B cell (primary cell): ENCODE data around the gene THRAP3. TPM values are rescaled to one million over a fixed set of nuclear protein-coding genes. Genes with fewer than 3 reads are reported as not detected.

ENCODE experiments used
- ATAC-seq: fragments of 200-7000 bp; cut with Tn5 transposase; one replicate; pipeline ENCODE4 v1.10.0; 2021; ENCODE audit warnings: low read depth, mild to moderate bottlenecking, moderate number of reproducible peaks, moderate library complexity
- CTCF ChIA-PET: fragments of 350-600 bp; sonication (Branson Sonifier 250); formaldehyde crosslinking; loops from one replicate; lab custom pipeline; 2021; ENCODE audit warnings: antibody characterized with exemption, inconsistent platforms; lab: Charles Lee
- POLR2A ChIA-PET: fragments of 350-600 bp; sonication (Branson Sonifier 250); formaldehyde crosslinking; loops from one replicate; lab custom pipeline; 2021; ENCODE audit warnings: antibody characterized with exemption; lab: Charles Lee
- DNase-seq: peaks from one replicate; pipeline ENCODE4 v3.0.0; 2013
- H2AFZ ChIP-seq: 2 replicates; pipeline ENCODE4 v1.6.1; 2012; ENCODE audit warnings: mild to moderate bottlenecking, low read depth, low read length; ENCODE audit not compliant: insufficient read depth, poor library complexity, severe bottlenecking
- H3K27ac ChIP-seq, 2 donors: 1 replicate in 1 of 2; 2 replicates in 1 of 2; pipeline ENCODE4 v1.5.1; 2012 to 2013; ENCODE audit warnings: low read length in 2 of 2, mild to moderate bottlenecking in 2 of 2, moderate library complexity in 1 of 2
- H3K27me3 ChIP-seq, 4 experiments: fragments of 200-600 bp in 1 of 4; sonication (generic) in 1 of 4; replicated peaks in 1 of 4; 1 replicate in 2 of 4; 2 replicates in 2 of 4; pipeline versions ENCODE4 v1.6.1 to v1.7.0; 2013 to 2016; ENCODE audit warnings: low read length in 3 of 4, mild to moderate bottlenecking in 2 of 4, mixed read lengths in 1 of 4, moderate library complexity in 1 of 4; ENCODE audit not compliant: insufficient read depth in 4 of 4, control insufficient read depth in 3 of 4; ENCODE audit errors: control extremely low read depth in 1 of 4
- H3K36me3 ChIP-seq, 2 experiments: replicated peaks in 1 of 2; 1 replicate in 1 of 2; 2 replicates in 1 of 2; pipeline versions ENCODE4 v1.6.1 to v1.7.1; 2013; ENCODE audit warnings: low read length in 1 of 2; ENCODE audit not compliant: insufficient read depth in 2 of 2, control insufficient read depth in 1 of 2; ENCODE audit errors: control extremely low read depth in 1 of 2, extremely low read depth in 1 of 2
- H3K4me1 ChIP-seq, 2 donors: fragments of 200-600 bp in 1 of 2; sonication (generic) in 1 of 2; 1 replicate in 1 of 2; 2 replicates in 1 of 2; pipeline versions ENCODE4 v1.5.1 to v1.6.1; 2013 to 2017; ENCODE audit warnings: low read length in 2 of 2; ENCODE audit not compliant: control insufficient read depth in 2 of 2, insufficient read depth in 2 of 2
- H3K4me2 ChIP-seq: replicated peaks from 2 replicates; pipeline ENCODE3; 2012; ENCODE audit warnings: mild to moderate bottlenecking, low read depth, low read length; ENCODE audit not compliant: poor library complexity, severe bottlenecking
- H3K4me3 ChIP-seq, 5 experiments: fragments of 200-600 bp in 1 of 5; sonication (generic) in 1 of 5; 1 replicate in 3 of 5; 2 replicates in 2 of 5; pipeline versions ENCODE4 v1.5.1 to v1.7.0; 2011 to 2016; ENCODE audit warnings: low read length in 4 of 5, mild to moderate bottlenecking in 4 of 5, low read depth in 2 of 5, control low read depth in 1 of 5, moderate library complexity in 1 of 5; ENCODE audit not compliant: insufficient read depth in 1 of 5; ENCODE audit errors: control extremely low read depth in 1 of 5, extremely low read depth in 1 of 5
- H3K79me2 ChIP-seq: fragments of 200-600 bp; sonication (generic); one replicate; pipeline ENCODE4 v1.6.0; 2016; ENCODE audit warnings: low read length; ENCODE audit not compliant: control insufficient read depth, insufficient read depth
- H3K9ac ChIP-seq: fragments of 200-600 bp; sonication (generic); 2 replicates; pipeline ENCODE4 v1.6.1; 2017; ENCODE audit warnings: mild to moderate bottlenecking, low read length, moderate library complexity
- H3K9me3 ChIP-seq, 3 donors: one replicate each; pipeline versions ENCODE4 v1.6.1 to v1.7.1; 2013; ENCODE audit warnings: low read length in 2 of 3; ENCODE audit not compliant: control insufficient read depth in 2 of 3, insufficient read depth in 1 of 3; ENCODE audit errors: control extremely low read depth in 1 of 3
- H4K20me1 ChIP-seq: 2 replicates; pipeline ENCODE4 v1.6.0; 2012; ENCODE audit warnings: mild to moderate bottlenecking, low read length; ENCODE audit not compliant: insufficient read depth, control insufficient read depth, poor library complexity, severe bottlenecking
- H3K27ac Mint-ChIP-seq: one replicate; pipeline ENCODE4 v1.8.0; 2021; ENCODE audit warnings: mixed read lengths
- H3K27me3 Mint-ChIP-seq: one replicate; pipeline ENCODE4 v1.8.0; 2021; ENCODE audit warnings: mixed read lengths
- H3K4me1 Mint-ChIP-seq: one replicate; pipeline ENCODE4 v1.8.0; 2021; ENCODE audit warnings: mixed read lengths
- H3K4me3 Mint-ChIP-seq: one replicate; pipeline ENCODE4 v1.8.0; 2021; ENCODE audit warnings: mixed read lengths
- H3K9me3 Mint-ChIP-seq: one replicate; pipeline ENCODE4 v1.8.0; 2022; ENCODE audit warnings: mixed read lengths; ENCODE audit not compliant: insufficient read depth
- EZH2 ChIP-seq: IDR thresholded peaks from 2 replicates; pipeline ENCODE4 v1.6.1; 2012; ENCODE audit warnings: borderline replicate concordance, low read depth, mild to moderate bottlenecking, moderate library complexity, low read length; ENCODE audit not compliant: insufficient read depth, poor library complexity, severe bottlenecking
- WGBS: methylation state at CpG from one replicate; pipeline ENCODE4 v1.1.5; 2013; ENCODE audit warnings: missing lambda C conversion rate; ENCODE audit not compliant: insufficient coverage; 5-methylcytosine and 5-hydroxymethylcytosine counted together
- intact Hi-C: fragments of 100-400 bp; cut with micrococcal nuclease; formaldehyde crosslinking; loops from one replicate; pipeline ENCODE4 v1.10.0; 2022
- polyA plus RNA-seq: library from polyadenylated mRNA; depleted of rRNA; stranded (reverse); fragments of >200 nt; gene quantifications from 2 replicates; pipeline ENCODE4 v1.2.3, GENCODE V29; 2012
- total RNA-seq, 2 donors: library from RNA; stranded (reverse); fragments of 120-200 nt in 1 of 2; gene quantifications; 1 replicate in 1 of 2; 2 replicates in 1 of 2; pipeline versions ENCODE4 v1.2.3 to v1.2.4, GENCODE V29; 2013 to 2022
- TF ChIP-seq, protein P1 (sequence below): fragments of 200-600 bp; IDR thresholded peaks from one replicate; pipeline ENCODE4 v1.8.0; 2022; ENCODE audit warnings: antibody characterized with exemption, mild to moderate bottlenecking

Gene THRAP3
- total and polyA plus RNA-seq, 2 donors (not counting 1 experiment from before 2014, with no cell fraction given) = 64.1 to 153 TPM

DNA sequence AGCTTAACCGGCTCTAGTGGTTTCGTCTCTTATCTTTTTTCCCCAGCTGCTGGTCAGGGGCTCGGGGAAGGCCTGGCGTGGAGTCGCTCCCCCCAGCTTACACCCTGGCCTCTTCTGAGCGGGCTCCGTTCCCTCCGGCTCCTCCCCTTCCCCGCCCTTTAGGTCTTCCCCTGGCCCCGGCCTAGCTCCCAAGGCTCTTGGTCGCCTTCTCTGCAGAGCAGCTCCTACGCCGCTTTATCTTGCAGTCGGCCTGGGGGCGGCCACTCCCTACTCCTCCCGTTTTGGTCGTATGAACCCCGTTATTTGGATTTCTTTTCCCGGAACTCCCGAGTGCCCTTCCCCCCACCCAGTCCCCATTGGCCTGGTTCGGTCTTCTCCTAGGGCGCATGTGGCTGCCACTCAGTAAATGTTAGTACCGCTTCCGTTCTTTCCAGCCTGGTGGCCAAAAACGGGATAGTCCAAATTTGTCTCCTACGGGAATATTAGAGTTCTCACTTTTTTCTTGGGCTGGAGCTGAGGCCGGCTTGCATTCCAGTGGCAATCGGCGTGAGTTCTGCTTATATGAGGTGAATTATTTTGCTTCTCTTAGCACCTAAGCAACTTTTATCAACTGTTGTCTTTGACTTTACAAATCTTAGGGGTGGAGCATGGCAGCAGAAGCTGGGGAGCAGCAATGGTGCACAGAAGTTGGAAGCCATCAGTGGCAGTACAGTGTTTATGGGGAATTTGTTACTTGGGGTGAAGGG lies 467 bp downstream of the THRAP3 start:
- TF ChIP-seq, protein P1, sequence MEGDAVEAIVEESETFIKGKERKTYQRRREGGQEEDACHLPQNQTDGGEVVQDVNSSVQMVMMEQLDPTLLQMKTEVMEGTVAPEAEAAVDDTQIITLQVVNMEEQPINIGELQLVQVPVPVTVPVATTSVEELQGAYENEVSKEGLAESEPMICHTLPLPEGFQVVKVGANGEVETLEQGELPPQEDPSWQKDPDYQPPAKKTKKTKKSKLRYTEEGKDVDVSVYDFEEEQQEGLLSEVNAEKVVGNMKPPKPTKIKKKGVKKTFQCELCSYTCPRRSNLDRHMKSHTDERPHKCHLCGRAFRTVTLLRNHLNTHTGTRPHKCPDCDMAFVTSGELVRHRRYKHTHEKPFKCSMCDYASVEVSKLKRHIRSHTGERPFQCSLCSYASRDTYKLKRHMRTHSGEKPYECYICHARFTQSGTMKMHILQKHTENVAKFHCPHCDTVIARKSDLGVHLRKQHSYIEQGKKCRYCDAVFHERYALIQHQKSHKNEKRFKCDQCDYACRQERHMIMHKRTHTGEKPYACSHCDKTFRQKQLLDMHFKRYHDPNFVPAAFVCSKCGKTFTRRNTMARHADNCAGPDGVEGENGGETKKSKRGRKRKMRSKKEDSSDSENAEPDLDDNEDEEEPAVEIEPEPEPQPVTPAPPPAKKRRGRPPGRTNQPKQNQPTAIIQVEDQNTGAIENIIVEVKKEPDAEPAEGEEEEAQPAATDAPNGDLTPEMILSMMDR = no peak
- no peak for TF ChIP-seq EZH2
- Histone ChIP-seq H3K79me2 (peaks cover 53% of the 10 kb centered on the region), H2AFZ (peak overlapping the region; percentile 65), H3K9me3 (no peaks in the 10 kb centered on the region), H4K20me1 (peaks cover 7% of the 10 kb centered on the region), H3K4me3 (peak overlapping the region; percentile 77 to 95 (median 84)), H3K9ac (peak overlapping the region; percentile 93), H3K27me3 (no peaks in the 10 kb centered on the region), H3K4me1 (peaks cover 22 to 43% of the 10 kb centered on the region in 2 donors), H3K4me2 (peak overlapping the region; percentile 91), H3K27ac (peak overlapping the region; percentile 87 to 100), H3K36me3 (peaks cover 0 to 32% of the 10 kb centered on the region in 2 experiments)
- H3K4me1 Mint-ChIP-seq = peaks cover 34% of the 10 kb centered on the region
- ChIA-PET POLR2A (interaction anchor here (0.6 to 3.3 kb wide), 12 partner anchors 9 to 164 kb away, joined by 3 to 21 read pairs (median 4); partner anchors contain the start of genes ADPRS and TRAPPC3), CTCF (interaction anchor here (0.7 to 3.3 kb wide), 12 partner anchors 13 to 99 kb away, joined by 3 to 32 read pairs (median 4); partner anchors contain the start of genes EVA1B and TRAPPC3)
- ATAC-seq (peak; percentile 45), DNase-seq (no peak)
- H3K27ac Mint-ChIP-seq = peak overlapping the region; percentile 100
- H3K4me3 Mint-ChIP-seq = peak overlapping the region; percentile 98
- intact Hi-C loops = loop anchor here (1.0 kb wide), 7 partner anchors 8 to 162 kb away; partner anchors contain the start of genes ADPRS, SH3D21 and TRAPPC3
- H3K9me3 Mint-ChIP-seq = no peaks in the 10 kb centered on the region
- H3K27me3 Mint-ChIP-seq = no peaks in the 10 kb centered on the region
- 1% methylated on average over 22 of the region's 29 CpGs for WGBS
